PC-9 (cell line): ENCODE measurements around the gene VENTX. TPM values are rescaled to one million over a fixed set of nuclear protein-coding genes. Genes with fewer than 3 reads are reported as not detected.

ENCODE experiments used
- BruUV-seq: library from RNA; stranded (reverse); fragments of 400-500 nt; replicated peaks from 2 replicates; lab custom pipeline; 2021; lab: Mats Ljungman, UMichigan
- CTCF ChIA-PET: fragments of 300-600 bp; sonication (Branson Sonifier 250); formaldehyde crosslinking; loops from one replicate; lab custom pipeline; 2022; ENCODE audit warnings: antibody characterized with exemption; lab: Charles Lee
- POLR2A ChIA-PET: fragments of 300-600 bp; sonication (Branson Sonifier 250); formaldehyde crosslinking; loops from one replicate; lab custom pipeline; 2022; ENCODE audit warnings: antibody characterized with exemption; ENCODE audit not compliant: unreplicated experiment; lab: Charles Lee
- DNase-seq, 2 experiments: peaks; one replicate each; pipeline versions ENCODE4 v3.0.0 to v3.0.0-alpha.2; 2015 to 2022; ENCODE audit warnings: mixed read lengths in 1 of 2
- H2AFZ ChIP-seq: fragments of 200-600 bp; sonication (generic); 2 replicates; pipeline ENCODE4 v1.8.1; 2017; ENCODE audit warnings: antibody characterized with exemption
- H3F3A ChIP-seq: fragments of 200-600 bp; sonication (generic); 2 replicates; pipeline ENCODE4 v1.8.1; 2017; ENCODE audit warnings: antibody characterized with exemption, mild to moderate bottlenecking, low read depth; ENCODE audit not compliant: insufficient read depth
- H3K27ac ChIP-seq: fragments of 200-600 bp; sonication (generic); 2 replicates; pipeline ENCODE4 v1.6.1; 2016; ENCODE audit warnings: mixed run types
- H3K27me3 ChIP-seq: fragments of 200-600 bp; sonication (generic); 2 replicates; pipeline ENCODE4 v1.6.1; 2016; ENCODE audit warnings: low read depth, mixed run types; ENCODE audit not compliant: insufficient read depth
- H3K36me3 ChIP-seq: fragments of 200-600 bp; sonication (generic); 2 replicates; pipeline ENCODE4 v1.6.1; 2016; ENCODE audit warnings: low read depth, mixed run types
- H3K4me1 ChIP-seq: fragments of 200-600 bp; sonication (generic); replicated peaks from 2 replicates; pipeline ENCODE4 v1.6.1; 2016; ENCODE audit warnings: mixed run types; ENCODE audit not compliant: insufficient read depth
- H3K4me2 ChIP-seq: fragments of 200-600 bp; sonication (generic); 2 replicates; pipeline ENCODE4 v1.6.1; 2017; ENCODE audit warnings: mixed run types
- H3K4me3 ChIP-seq: fragments of 200-600 bp; sonication (generic); 2 replicates; pipeline ENCODE4 v1.6.1; 2016; ENCODE audit warnings: mixed run types
- H3K79me2 ChIP-seq: fragments of 200-600 bp; sonication (generic); 2 replicates; pipeline ENCODE4 v1.6.1; 2017; ENCODE audit warnings: low read depth, mixed run types
- H3K9me2 ChIP-seq: fragments of 200-600 bp; sonication (generic); 2 replicates; pipeline ENCODE4 v1.8.1; 2017; ENCODE audit warnings: mild to moderate bottlenecking; ENCODE audit not compliant: insufficient read depth
- H3K9me3 ChIP-seq: fragments of 200-600 bp; sonication (generic); 2 replicates; pipeline ENCODE4 v1.8.1; 2016; ENCODE audit warnings: low read depth; ENCODE audit not compliant: insufficient read depth
- H4K20me1 ChIP-seq: fragments of 200-600 bp; sonication (generic); 2 replicates; pipeline ENCODE4 v1.8.1; 2017; ENCODE audit not compliant: insufficient read depth
- EZH2 ChIP-seq: fragments of 200-600 bp; sonication (generic); IDR thresholded peaks from 2 replicates; pipeline ENCODE4 v1.8.0; 2017; ENCODE audit warnings: antibody characterized with exemption, low read depth
- intact Hi-C: fragments of 100-400 bp; cut with micrococcal nuclease; formaldehyde crosslinking; loops from one replicate; pipeline ENCODE4 v1.10.0; 2022; ENCODE audit not compliant: unreplicated experiment
- total RNA-seq: library from RNA; stranded (reverse); gene quantifications from 2 replicates; pipeline ENCODE4 v1.2.3, GENCODE V29; 2021
- TF ChIP-seq, protein P1 (sequence below): fragments of 200-600 bp; sonication (generic); conservative IDR thresholded peaks from 2 replicates; pipeline ENCODE4 v1.6.1; 2017; ENCODE audit warnings: mixed run types, antibody characterized with exemption, mild to moderate bottlenecking, moderate library complexity

VENTX gene
- total RNA-seq, 1 experiment from 2014 or later, result not detected

- Histone ChIP-seq H4K20me1 (no peaks in the 10 kb centered on the region), H2AFZ (no peak overlapping the region), H3K36me3 (no peaks in the 10 kb centered on the region), H3K4me2 (no peak overlapping the region), H3K9me2 (no peaks in the 10 kb centered on the region), H3K4me1 (no peaks in the 10 kb centered on the region), H3K27ac (no peak overlapping the region), H3K79me2 (no peaks in the 10 kb centered on the region), H3K9me3 (no peaks in the 10 kb centered on the region), H3K27me3 (peaks cover 20% of the 10 kb centered on the region), H3F3A (no peaks in the 10 kb centered on the region), H3K4me3 (no peak overlapping the region)
- CTCF ChIA-PET, result no interaction called here
- intact Hi-C loops, result no loop called here
- BruUV-seq, result no TSS peak
- TF ChIP-seq, protein P1, sequence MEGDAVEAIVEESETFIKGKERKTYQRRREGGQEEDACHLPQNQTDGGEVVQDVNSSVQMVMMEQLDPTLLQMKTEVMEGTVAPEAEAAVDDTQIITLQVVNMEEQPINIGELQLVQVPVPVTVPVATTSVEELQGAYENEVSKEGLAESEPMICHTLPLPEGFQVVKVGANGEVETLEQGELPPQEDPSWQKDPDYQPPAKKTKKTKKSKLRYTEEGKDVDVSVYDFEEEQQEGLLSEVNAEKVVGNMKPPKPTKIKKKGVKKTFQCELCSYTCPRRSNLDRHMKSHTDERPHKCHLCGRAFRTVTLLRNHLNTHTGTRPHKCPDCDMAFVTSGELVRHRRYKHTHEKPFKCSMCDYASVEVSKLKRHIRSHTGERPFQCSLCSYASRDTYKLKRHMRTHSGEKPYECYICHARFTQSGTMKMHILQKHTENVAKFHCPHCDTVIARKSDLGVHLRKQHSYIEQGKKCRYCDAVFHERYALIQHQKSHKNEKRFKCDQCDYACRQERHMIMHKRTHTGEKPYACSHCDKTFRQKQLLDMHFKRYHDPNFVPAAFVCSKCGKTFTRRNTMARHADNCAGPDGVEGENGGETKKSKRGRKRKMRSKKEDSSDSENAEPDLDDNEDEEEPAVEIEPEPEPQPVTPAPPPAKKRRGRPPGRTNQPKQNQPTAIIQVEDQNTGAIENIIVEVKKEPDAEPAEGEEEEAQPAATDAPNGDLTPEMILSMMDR, result no peak
- TF ChIP-seq EZH2, result no peak
- POLR2A ChIA-PET, result no interaction called here
- DNase-seq, result no peak
Measured at GRCh38 chr10:133207041-133207600, 30.5 kb upstream of the VENTX start.

GRCh38 chr10:133207627-133208026 lies 30.0 kb upstream of the VENTX start:
- Histone ChIP-seq H3K4me2 (no peak overlapping the region), H3K9me3 (no peaks in the 10 kb centered on the region), H3K27me3 (peaks cover 20% of the 10 kb centered on the region), H4K20me1 (no peaks in the 10 kb centered on the region), H3K79me2 (no peaks in the 10 kb centered on the region), H3F3A (no peaks in the 10 kb centered on the region), H2AFZ (no peak overlapping the region), H3K27ac (no peak overlapping the region), H3K9me2 (no peaks in the 10 kb centered on the region), H3K4me1 (no peaks in the 10 kb centered on the region), H3K36me3 (no peaks in the 10 kb centered on the region), H3K4me3 (no peak overlapping the region)
- CTCF ChIA-PET, result no interaction called here
- intact Hi-C loops, result no loop called here
- POLR2A ChIA-PET, result no interaction called here
- TF ChIP-seq, protein P1, result no peak
- no peak for TF ChIP-seq EZH2
- BruUV-seq, result no TSS peak
- DNase-seq, result no peak

- Histone ChIP-seq H3F3A (no peaks in the 10 kb centered on the region), H2AFZ (no peak overlapping the region), H3K4me2 (no peak overlapping the region), H3K27ac (no peak overlapping the region), H3K79me2 (no peaks in the 10 kb centered on the region), H4K20me1 (no peaks in the 10 kb centered on the region), H3K4me3 (no peak overlapping the region), H3K9me2 (no peaks in the 10 kb centered on the region), H3K36me3 (no peaks in the 10 kb centered on the region), H3K27me3 (peaks cover 26% of the 10 kb centered on the region), H3K4me1 (no peaks in the 10 kb centered on the region), H3K9me3 (no peaks in the 10 kb centered on the region)
- intact Hi-C loops, result no loop called here
- BruUV-seq, result no TSS peak
- ChIA-PET POLR2A (no interaction called here), CTCF (no interaction called here)
- no peak for DNase-seq
- TF ChIP-seq, protein P1, result no peak
- TF ChIP-seq EZH2, result no peak
Measured at GRCh38 chr10:133208466-133208865, 29.2 kb upstream of the VENTX start.
